Suppressor macrophage treated with lipopolysaccharide for 4 hours (primary cell): ENCODE data around the gene C19orf85.
A peak's percentile ranks its signal among the peaks of the same experiment; 100 is the strongest.

Source experiments
- DNase-seq: peaks from one replicate; pipeline ENCODE4 v3.0.0-alpha.2; 2020

C19orf85 gene

DNA sequence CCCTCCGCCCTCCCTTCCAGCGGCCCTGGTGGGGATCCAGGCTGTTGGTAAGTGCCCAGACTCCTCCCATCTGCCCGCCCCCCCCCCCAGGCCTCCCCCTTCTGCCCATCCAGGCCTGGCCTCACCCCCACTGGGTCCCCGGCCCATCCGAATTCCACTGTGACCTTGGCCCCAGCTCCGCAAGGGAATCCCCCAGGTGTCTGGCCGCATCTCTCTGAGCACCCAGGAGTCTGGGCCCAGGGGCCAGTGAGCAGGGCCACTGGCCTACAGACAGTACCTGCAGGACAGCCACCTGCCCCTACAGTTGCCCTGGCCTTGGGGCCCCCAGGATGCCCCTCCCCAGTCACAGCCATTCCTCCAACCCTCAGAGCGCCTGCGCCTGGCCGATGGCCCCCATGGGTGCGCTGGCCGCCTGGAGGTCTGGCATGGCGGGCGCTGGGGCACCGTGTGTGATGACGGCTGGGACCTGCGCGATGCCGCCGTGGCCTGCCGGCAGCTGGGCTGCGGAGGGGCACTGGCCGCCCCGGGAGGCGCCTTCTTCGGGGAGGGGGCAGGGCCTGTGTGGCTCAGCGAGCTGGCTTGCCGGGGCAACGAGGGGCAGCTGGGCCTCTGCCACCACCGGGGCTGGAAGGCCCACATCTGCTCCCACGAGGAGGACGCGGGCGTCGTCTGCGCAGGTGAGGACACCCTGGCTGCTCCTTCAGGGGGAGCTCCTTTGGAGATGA, 24.6 kb upstream of the C19orf85 start:
- no peak for DNase-seq

DNA sequence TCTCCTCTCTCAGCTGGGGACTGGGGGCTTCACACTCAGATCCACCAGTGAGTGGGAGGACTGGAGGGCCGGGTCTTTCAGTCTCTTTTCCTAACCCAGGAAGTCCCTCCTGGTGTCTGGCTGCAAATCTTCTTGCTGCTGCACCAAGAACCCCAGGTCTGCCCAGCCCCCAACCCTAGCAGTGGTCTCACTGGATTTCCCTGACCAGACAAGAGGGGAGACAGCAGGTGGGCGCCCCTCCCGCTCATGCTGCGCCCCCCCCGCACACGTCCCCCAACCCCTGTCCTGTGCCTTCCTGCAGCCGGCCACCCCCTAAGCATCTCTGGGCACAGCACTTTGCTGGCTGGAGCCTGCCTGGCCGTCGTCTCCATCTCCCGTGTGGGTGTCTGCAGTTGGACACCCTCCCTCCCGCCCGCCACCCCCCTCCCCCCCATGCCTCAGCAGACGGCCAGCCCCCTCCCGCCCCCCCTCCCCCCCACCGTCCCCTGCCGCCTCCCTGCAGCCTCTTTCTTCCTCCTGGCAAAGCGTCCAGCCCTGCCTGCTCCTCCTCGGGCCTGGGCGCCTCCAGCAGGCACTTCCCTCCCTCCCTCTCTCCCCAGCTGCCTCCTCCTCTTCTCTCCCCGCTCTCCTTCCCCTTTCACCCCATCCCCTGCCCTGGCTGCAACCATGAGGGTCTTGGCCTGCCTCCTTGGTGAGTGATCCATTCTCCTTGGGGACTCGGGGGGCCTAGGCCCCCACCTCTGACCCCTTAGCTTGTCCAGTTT, 23.6 kb upstream of the C19orf85 start, which contains the start of gene SSC5D:
Gene SSC5D, plus strand, starts transcription at position 513 of the 764 bp plus-strand sequence. Its CDS starts 154 bp downstream, at position 667.
- DNase-seq, result no peak

DNA sequence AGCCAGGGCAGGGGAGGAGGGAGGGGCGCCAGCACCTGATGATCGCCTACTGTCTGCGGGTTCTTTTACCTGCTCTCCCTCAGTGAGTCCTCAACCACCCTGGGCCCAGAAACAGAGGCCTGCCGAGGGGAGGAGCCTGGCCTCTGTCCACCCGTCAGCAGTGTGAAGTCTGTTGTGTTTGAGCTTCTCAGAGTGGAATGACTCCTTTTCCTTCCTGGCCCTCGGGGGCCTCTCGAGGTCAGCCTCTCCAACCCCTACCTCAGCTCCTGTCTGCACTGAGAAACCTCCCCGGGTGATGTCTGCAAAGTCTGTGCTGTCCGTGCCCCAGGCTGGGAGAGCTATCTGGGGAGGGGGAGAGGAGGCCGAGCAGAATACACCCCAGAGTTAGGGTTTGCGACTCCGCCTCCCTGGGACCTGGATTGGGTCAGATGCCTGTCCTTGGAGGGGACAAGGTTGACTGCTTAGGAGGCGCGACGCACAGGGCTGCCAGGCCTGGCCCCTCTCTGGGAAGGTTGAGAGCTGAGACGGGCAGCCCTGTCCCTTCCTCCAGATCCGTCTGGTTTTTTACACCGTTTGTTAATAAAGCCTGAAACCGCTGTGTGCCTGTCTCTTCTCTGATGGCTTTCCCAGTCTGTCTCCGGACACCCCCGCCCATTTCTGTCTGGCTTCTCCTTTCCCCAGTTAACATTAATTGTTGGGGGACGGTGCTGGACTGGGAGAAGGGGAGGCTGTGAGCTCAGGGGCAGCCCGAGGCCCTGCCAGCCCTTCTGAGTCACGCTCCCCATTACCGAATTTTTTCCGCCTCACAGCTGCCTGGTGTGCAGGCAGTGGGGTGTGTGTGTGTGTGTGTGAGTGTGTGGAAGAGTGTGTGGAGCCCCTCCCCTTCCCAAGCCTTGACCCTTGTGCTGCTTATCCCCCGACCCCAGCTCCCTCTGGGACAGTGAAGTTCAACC, 22.7 kb upstream of the C19orf85 start:
- no peak for DNase-seq

- no peak for DNase-seq
These were observed 21.8 kb upstream of the C19orf85 start for GRCh38 chr19:55486043-55486970.

DNA sequence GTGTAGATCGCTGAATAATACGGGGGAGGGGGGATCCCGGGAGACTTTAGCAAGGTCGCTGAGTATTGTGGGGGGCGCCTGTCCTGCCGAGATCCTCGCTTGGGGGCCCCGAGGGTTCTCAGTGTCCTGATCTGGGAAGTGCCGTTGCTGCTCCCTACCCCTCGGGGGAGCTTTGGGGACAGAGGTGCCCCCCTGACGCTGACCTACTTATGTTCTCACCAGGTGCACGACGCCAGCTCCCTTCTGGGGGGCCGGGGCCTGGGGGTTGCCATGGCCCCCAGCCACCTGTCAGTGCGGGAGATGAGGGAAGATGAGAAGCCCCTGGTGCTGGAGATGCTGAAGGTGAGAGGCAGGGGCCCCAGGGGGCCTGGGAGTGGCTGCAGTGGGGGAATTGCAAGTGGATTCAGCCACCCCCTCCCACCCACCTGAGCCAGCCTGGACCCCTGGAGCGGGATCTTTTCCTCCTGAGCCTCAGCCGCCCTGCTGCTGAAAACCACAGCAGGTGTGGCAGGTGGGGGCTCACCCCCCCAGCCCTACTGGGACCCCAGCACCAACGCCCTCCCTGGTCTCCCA, 21.0 kb upstream of the C19orf85 start:
- DNase-seq, result no peak

- DNase-seq, result peak; percentile 31
These were observed 20.3 kb upstream of the C19orf85 start, which contains the start of gene NAT14 for GRCh38 chr19:55484593-55485438. TSS of gene NAT14 (plus strand) at chr19:55485188. CDS start at chr19:55485709, 521 bp downstream.

GRCh38 chr19:55483706-55484592, 19.4 kb upstream of the C19orf85 start:
- DNase-seq, result no peak

DNA sequence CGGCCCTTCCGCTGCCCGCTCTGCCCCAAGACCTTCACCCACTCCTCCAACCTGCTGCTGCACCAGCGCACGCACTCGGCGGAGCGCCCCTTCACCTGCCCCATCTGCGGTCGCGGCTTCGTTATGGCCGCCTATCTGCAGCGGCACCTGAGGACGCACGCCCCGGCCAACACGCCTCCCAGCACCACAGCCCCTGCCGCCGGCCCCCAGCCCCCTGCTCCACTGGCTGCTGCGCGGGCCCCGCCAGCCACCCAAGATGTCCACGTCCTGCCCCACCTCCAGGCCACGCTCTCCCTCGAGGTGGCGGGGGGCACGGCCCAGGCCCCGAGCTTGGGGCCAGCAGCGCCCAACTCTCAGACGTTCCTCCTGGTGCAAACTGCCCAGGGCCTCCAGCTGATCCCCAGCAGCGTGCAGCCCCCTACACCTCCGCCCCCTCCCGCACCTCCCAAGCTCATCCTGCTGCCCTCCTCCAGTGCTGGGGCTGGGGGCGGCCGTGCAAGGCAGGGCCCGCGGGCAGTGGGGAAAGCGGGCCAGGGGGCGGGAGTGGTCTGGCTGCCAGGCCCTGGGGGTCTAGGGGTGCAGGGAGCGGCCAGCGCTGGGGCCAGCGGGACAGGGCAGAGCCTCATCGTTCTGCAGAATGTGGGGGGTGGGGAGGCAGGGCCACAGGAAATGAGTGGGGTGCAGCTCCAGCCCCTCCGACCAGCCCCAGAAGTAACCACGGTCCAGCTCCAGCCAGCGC, 18.6 kb upstream of the C19orf85 start:
- no peak for DNase-seq

- DNase-seq, result no peak
These were observed 17.8 kb upstream of the C19orf85 start for GRCh38 chr19:55482156-55482961.

GRCh38 chr19:55481794-55482155, 17.2 kb upstream of the C19orf85 start:
- no peak for DNase-seq

GRCh38 chr19:55481148-55481793, 16.7 kb upstream of the C19orf85 start:
- DNase-seq, result no peak

DNA sequence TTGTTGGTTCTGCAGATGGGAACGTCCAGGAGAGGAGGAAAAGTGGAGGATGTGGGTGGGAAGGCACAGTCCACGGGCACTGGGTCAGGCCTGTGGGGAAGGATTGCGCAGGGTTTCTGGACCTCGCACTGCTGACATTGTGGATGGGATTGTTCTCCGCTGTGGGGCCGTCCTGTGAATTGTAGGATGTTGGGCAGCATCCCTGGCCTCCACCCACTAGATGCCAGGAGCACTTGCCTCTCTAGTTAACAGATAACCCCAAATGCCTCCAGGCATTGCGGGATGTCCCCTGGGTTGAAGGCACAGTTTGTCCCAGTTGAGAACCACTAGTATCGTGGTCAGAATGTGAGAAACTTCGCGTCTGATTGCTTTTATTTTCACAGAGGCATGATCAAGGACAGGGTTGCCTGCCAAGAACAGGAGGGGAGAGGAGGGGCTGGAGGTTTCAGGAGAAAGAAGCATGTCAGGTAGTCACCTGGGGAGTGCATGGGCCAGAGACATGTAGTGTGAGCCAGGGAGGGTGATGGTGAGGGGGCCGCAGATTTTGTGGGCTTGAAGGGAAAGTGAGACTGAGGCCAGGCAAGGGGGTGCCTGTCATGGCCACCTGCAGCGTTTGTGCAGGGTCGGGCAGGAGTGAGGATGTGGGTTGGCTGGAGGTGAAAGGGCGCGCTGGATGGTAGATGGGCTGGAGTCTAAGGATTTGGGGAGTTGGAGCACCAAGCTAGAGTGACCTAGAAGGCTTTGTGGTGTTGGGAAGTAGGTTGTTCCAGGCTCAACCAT, 15.1 kb upstream of the C19orf85 start:
- no peak for DNase-seq

DNA sequence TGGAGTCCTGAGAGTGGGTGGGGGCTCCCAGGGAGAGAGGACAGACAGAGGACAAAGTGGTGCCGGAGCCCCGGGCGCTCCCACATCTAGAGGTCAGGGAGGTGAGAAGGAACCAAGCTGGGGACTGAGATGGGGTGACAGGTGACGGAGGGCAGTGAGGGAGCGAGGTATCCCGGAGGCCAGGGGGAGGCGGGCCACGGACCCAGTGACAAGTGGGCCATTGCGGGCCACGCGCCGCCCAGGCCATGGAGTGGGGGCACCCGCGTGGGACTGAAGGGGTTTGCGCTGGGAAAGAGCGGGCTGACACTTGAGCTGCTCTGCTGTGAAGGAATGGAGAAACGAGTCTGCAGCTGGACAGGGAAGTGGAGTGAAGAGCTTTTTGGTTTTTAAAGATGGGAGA, 14.5 kb upstream of the C19orf85 start:
- no peak for DNase-seq

GRCh38 chr19:55478364-55478763, 13.8 kb upstream of the C19orf85 start:
- DNase-seq, result no peak

- no peak for DNase-seq
These were observed 13.4 kb upstream of the C19orf85 start for GRCh38 chr19:55477905-55478304.

DNA sequence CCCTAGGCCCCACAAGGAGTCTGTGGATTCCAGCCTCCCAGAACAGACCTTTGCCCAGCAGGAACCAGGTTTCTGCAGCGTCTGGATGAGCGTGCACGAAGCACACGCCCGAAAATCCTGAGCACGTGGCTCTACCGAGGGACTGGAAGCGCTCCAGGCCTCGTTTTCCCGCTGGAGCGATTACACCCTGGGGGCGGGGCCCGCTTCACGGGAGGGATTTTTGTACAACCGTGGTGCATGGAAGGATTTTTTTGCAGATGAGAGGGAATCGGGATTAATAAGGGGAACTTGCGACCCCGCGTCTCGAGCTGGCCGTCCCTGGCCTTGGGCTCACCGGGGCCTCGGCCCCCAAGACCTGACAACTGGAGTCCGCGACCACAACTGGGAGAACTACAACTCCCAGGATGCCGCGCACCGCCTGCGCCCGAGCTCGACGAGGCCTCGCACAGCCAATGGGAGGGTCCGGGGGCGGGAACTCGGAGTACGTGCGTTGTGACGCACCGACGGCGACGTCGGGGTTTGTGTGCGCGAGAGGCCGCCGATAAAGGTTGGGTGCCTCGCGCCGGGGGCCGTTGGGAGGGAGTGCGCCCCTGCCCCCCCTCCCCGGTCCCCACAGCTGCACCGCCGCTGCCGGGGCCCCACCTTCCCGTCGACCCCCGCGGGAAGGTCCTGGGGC, 11.7 kb upstream of the C19orf85 start, which contains the start of gene ZNF628:
Gene ZNF628, plus strand, starts transcription at position 518 of the 676 bp plus-strand sequence. CDS start 3,294 bp downstream, outside the sequence.
- peak; percentile 99 for DNase-seq
